ENCODE data around the gene TLL2. TPM values are rescaled to one million over a fixed set of nuclear protein-coding genes. Genes with fewer than 3 reads are reported as not detected.

Gene TLL2
- polyA plus RNA-seq, 3 donors from 2014 or later, result not detected

DNA sequence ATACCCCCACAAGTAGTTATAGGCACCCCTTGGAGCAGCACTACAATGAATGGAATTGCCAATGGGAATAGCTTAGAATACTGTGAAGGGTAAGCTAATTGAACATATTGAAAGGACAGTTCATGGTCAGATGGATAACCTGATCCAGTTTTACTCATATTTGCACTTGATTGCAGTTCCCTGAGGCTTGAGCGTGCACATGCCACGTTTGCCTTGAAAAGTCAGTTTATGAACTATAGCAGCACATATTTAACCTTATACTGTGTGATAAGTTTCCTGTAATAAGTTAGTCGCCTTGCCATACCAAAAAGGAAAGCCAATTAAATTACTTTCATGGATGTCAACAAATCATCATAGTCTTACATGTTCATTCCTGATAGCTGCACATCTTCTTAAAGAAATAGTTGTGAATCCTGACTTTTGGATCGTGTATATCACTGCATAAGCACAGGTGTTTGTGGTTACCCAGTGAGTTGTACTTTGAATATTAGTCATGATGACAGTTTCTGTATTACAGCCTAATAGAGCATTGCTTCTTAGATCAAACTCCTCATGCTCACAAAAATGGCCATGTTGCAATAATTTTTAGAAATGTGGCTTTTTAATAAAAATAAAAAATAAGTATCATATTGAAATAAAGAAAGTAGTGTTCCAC lies 187.9 kb downstream of the TLL2 start:
- H3K27me3 Mint-ChIP-seq (ENCODE audit: low read depth in 3 of 3), result peaks cover 0 to 12% (median 5%) of the 10 kb centered on the region in 3 donors
- no peak overlapping the region for H3K4me3 Mint-ChIP-seq
- no peaks in the 10 kb centered on the region for H3K36me3 Mint-ChIP-seq
- DNase-seq, result no peak
- no peak overlapping the region for H3K27ac Mint-ChIP-seq
- no peaks in the 10 kb centered on the region for H3K4me1 Mint-ChIP-seq
- no peaks in the 10 kb centered on the region for H3K9me3 Mint-ChIP-seq

DNA sequence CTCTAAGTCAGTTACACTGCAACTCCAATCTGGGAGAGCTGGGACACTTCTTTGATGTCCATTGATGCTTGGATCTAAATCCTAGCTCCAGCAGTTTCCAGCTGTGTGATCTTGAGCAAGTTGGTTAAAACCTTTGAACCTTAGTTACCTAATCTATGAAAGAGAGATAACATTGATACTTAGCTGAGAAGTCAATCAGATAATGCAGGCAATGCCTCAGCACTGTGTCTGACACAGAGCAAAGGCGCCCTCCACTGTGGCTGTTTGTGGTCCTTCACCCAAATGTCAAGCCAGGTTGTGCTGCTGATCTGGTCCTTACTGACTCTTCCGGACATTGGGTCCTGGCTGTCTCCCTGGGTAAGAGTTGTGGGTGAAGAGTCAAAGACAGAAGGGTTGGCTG lies 189.3 kb downstream of the TLL2 start:
- Mint-ChIP-seq H3K27me3 (ENCODE audit: low read depth in 3 of 3) (peaks cover 0 to 12% (median 3%) of the 10 kb centered on the region in 3 donors), H3K4me3 (no peak overlapping the region), H3K4me1 (no peaks in the 10 kb centered on the region), H3K36me3 (no peaks in the 10 kb centered on the region), H3K9me3 (no peaks in the 10 kb centered on the region), H3K27ac (no peak overlapping the region)
- DNase-seq, result no peak

DNA sequence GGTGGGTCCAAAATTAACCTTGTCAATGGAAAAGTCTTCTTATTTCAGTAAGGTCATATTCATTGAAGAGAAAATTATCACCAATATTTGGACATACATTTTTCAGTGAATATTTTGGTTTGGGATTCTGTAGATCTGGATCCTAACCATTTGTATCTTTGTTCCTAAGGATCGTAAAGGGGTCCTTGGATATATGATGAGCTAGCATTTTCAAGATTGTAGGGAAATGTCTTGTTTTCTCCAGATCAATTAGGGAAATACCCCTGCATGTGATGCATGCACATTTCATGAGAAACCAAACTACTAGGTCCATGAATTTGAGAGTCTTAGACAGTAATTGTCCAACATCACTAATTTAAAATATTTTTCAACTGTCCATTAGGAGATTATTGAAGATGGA lies 191.5 kb downstream of the TLL2 start:
- no peaks in the 10 kb centered on the region for H3K9me3 Mint-ChIP-seq
- no peaks in the 10 kb centered on the region for H3K4me1 Mint-ChIP-seq
- H3K36me3 Mint-ChIP-seq, result no peaks in the 10 kb centered on the region
- H3K4me3 Mint-ChIP-seq, result no peak overlapping the region
- no peak for DNase-seq
- H3K27me3 Mint-ChIP-seq (ENCODE audit: low read depth in 3 of 3), result peaks cover 0 to 12% (median 2%) of the 10 kb centered on the region in 3 donors
- H3K27ac Mint-ChIP-seq, result no peak overlapping the region

DNA sequence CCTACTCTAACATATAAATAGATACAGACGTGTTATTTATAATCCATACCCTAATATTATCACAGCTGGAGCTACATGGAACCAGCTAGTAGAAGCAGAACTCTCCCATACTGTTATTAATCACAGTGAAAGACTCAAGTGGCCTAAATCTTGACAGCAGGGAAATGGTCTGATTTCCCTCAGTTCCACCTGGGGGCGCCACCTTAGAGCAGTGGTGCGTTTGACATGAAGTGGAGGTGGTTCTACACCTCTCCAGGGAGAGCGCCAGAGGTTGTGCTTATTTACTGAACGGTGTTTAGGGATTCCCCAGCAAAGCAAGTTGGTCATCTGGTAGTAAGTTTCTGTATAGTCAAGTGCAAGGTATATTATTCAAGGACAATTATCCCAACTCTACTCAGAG lies 191.9 kb downstream of the TLL2 start:
- Mint-ChIP-seq H3K27me3 (ENCODE audit: low read depth in 3 of 3) (peaks cover 0 to 12% (median 2%) of the 10 kb centered on the region in 3 donors), H3K9me3 (no peaks in the 10 kb centered on the region), H3K27ac (no peak overlapping the region), H3K4me1 (no peaks in the 10 kb centered on the region), H3K36me3 (no peaks in the 10 kb centered on the region), H3K4me3 (no peak overlapping the region)
- DNase-seq, result no peak

DNA sequence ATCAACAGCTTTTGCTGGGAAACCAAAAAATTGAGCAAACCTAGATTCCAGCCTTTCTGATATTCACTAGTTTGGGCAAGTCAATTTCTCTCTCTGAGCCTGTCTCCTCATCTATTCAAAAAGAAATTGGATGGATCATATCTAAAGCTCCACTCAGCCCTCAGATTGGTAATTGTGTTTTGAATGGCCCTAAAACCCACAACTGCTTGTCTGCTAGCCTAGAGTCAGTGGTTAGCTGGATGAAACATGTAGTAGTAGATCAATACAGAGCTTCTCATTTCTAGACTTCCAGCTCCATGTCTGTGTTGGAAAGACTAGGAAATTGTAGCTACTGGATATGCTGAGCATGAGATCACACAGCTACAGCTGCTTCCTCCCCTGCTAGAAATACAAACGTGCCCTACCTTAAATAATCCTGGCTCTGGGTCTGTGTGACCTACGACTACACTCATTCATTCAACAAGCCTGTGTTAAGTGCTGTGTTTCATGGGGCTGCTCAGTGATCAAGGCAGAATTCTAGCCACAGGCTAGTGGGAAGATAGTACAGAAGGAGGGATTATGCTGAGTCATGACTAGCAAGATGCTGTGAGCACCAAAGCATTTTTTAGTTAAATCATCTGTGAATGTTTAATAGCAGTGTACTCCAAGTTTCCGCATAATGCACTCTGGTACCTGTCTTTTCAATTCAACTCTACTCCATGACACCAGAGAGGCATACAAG lies 193.8 kb downstream of the TLL2 start:
- Mint-ChIP-seq H3K36me3 (no peaks in the 10 kb centered on the region), H3K9me3 (no peaks in the 10 kb centered on the region), H3K27me3 (ENCODE audit: low read depth in 3 of 3) (peaks cover 0 to 12% (median 3%) of the 10 kb centered on the region in 3 donors), H3K4me1 (no peaks in the 10 kb centered on the region), H3K4me3 (no peak overlapping the region), H3K27ac (no peak overlapping the region)
- DNase-seq, result no peak

DNA sequence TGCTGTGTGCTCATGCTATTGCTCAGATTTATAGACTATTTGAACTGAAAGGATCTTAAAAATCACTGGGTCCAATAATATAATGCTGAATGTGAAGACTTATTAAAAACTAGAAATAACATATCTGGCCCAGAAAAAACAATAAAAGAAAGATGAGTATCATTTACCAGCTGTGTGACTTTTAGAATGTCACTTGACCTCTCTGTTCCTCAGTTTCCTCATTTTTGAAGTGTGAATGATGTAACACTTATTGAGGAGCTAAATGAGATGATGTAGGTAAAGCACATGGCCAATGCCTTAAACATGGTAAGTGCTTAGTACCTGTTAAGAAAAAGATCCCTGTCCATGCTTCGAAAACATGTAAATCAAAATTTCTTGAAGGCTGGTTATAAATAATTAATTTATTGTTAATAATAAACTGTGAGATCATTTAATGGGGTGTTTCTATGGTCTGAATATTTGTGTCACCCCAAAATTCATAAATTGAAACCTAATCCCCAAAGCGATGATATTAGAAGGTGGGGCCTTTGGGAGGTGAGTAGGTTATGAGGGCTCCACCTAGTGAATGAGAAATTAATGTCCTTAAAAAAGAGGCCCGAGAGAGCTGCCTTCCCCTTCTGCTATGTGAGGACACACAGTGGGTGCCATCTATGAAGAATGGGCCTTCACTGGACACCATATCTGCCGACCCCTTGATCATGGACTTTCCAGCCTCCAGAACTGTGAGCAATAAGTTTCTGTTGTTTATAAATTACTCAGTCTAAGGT lies 196.5 kb downstream of the TLL2 start:
- H3K36me3 Mint-ChIP-seq, result no peaks in the 10 kb centered on the region
- no peak overlapping the region for H3K27ac Mint-ChIP-seq
- H3K27me3 Mint-ChIP-seq (ENCODE audit: low read depth in 3 of 3), result peaks cover 0 to 7% (median 0%) of the 10 kb centered on the region in 3 donors
- H3K4me3 Mint-ChIP-seq, result no peak overlapping the region
- H3K4me1 Mint-ChIP-seq, result no peaks in the 10 kb centered on the region
- H3K9me3 Mint-ChIP-seq, result no peaks in the 10 kb centered on the region
- no peak for DNase-seq

Other genes with a start within 250 kb of the TLL2 start
- gene BLNK, start 242.4 kb downstream of the TLL2 start, polyA plus RNA-seq, result under 1 TPM in 2 of 3 donors, not detected in 1; 0.74 to 0.81 TPM
- 1 to 10 TPM in 1 of 3 donors, not detected in 2; 2.1 TPM for gene DNTT, start 209.5 kb downstream of the TLL2 start, polyA plus RNA-seq
- gene OPALIN, start 154.9 kb downstream of the TLL2 start, polyA plus RNA-seq, result not detected
- gene TM9SF3, start 73.1 kb upstream of the TLL2 start, polyA plus RNA-seq, result 10 to 100 TPM; 66.9 to 90.9 (median 87.2) TPM
- gene PIK3AP1, start 206.6 kb upstream of the TLL2 start, polyA plus RNA-seq, result 100 to 1,000 TPM in 1 of 3 donors, 10 to 100 TPM in 2; 87.4 to 186 (median 98.3) TPM

Data from immature natural killer cell (primary cell).